GM19240 (cell line): Measurements from ENCODE around the gene CELSR3.

Source experiments
- DNase-seq: peaks from one replicate; pipeline ENCODE4 v3.0.0; 2011; ENCODE audit warnings: low spot score; ENCODE audit not compliant: insufficient read length

Gene CELSR3

GRCh38 chr3:48636149-48636655 lies 26.5 kb downstream of the CELSR3 start:
- DNase-seq, result no peak

DNA sequence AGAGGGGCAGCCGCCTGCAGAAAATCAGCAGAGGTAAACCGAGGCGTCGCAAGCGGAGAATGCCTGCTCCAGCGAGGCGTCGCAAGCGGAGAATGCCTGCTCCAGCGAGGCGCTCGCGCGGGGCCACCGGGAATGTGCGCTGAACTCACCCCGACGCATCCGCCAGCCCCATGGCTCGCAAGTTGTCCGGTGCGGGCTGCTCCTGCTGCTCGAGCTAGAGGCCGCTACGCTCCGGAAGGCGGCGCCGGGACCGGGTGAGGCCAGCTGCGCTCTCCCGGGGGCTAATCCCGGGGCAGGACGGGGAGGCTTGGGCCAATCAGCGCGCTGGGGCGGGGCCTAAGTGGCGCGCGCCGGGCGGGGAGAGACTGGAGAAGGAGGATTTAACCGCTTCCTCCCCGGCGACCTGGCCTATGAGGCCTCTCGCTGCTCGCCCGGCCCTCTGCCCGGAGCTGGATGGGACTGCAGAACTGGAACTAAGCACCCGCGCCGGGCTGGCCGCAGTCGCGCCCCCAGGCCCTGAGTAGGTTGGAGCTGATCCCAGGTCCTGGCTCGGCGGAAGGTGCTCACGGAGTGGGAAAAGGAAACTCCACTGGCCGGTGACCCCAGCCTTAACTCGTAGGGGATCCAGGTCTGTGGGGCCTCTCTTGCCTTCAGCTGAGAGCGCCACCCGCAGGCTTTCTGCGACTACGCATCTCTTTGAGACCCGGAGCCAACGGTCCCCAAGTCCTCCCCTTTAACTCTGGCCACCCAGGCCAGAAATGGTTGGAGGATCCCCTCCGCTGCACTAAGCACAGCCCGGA lies 27.3 kb downstream of the CELSR3 start, which contains the start of gene SLC26A6:
TSS of gene SLC26A6 (minus strand) at position 240 of the 800 bp plus-strand sequence. CDS start at position 172, 68 bp downstream.
- DNase-seq, result peak; percentile 99

GRCh38 chr3:48634661-48635221 lies 27.9 kb downstream of the CELSR3 start:
- DNase-seq, result peak; percentile 79

DNA sequence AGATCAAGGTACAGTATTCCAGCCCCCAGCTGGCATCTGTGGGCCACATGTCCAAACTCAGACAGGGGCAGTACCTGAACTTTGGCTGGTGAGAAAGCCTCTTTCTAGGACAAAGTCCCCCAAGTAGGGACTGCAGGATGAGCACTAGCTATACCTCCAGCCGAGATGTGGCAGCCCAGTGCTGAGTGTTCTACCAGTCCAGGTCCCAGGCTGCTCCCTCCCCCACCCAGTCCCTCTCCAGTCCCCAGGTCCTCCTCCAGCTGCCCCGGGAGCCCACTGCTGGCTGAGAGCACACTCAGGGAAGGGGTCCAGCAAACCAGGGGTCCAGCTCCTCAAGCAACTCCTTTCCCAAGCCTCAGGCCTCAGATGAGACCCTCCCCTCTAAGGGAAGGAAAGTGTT lies 28.9 kb downstream of the CELSR3 start:
- no peak for DNase-seq

GRCh38 chr3:48633256-48633655 lies 29.4 kb downstream of the CELSR3 start:
- no peak for DNase-seq

DNA sequence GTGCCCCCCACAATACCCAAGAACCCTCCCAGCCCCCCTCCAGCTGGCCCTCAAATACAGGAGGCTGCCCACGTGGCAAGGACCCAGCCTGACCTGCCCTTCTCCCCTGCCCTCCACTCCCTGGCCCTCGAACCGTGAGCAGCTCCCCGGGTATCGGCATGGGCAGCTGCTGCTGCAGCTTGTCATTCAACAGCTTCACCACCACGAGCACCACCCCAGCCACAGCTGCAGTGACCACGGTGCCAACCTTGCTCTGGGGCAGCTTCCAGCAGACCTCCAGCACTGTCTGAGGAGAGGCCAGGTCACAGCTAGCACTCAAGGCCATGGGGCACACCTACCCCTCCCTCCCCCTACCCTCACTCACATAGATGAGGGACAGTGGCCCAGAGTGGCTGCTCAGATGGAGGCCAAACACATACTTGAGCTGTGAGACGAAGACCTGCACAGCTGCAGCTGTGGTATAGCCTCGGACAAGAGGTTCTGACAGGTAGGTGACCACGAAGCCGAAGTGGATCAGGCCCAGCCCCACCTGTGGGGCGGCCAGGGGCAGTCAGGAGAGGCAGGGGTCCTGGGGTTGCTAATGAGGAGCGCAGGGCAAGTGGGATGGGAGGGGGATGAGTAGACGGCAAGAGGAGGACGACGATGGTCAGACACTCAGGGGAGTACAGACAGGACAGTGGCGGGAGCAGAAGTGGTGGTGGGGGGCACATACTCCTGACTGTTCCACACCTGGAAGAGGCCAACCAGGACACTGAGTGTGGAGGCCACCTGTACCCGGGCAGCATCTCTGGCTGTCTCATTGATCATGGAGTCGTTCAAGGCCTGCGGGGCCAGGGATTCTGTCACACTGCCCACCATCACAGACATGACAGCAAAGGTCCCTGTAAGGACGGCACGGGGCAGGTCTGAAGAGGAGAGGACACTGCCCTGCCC lies 30.9 kb downstream of the CELSR3 start:
- no peak for DNase-seq

GRCh38 chr3:48630833-48631232 lies 31.9 kb downstream of the CELSR3 start:
- no peak for DNase-seq

GRCh38 chr3:48630407-48630806 lies 32.3 kb downstream of the CELSR3 start:
- no peak for DNase-seq

DNA sequence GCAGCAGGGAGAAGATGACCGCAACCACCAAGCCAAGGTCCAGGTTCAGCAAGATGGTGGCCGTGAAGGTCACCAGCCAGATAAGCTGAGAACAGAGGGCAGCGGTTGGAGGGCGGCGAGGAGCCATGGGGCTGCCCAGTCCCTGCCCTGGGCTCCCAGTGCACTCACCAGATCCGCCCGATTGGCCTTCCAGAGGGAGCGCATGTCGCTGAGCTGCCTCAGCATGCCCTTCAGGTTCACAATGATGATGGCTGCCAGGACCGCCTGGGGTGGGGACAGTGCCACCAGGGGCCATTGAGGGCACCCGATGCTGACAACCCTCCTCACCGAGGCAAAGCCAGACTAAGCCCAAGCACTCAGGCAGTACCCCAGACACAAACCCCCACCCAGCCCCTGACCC lies 32.8 kb downstream of the CELSR3 start:
- no peak for DNase-seq

GRCh38 chr3:48628277-48629017 lies 34.2 kb downstream of the CELSR3 start:
- DNase-seq, result no peak

GRCh38 chr3:48625600-48625999 lies 37.1 kb downstream of the CELSR3 start:
- no peak for DNase-seq

DNA sequence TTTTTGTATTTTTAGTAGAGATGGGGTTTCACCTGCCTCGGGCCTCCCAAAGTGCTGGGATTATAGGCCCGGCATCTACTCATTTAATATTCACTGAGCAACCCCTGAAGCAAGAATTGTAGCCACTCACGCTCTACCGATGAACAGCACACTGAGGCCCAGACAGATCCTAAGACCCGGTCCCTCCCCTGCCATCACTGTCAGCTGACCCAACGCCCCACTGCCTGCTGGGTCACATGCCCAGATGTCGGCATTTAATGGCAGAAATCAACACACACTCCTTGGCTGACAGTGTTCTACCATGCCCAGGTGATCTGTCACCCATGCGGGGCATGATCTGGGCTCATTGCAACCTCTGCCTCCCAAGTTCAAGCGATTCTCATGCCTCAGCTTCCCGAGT lies 37.9 kb downstream of the CELSR3 start:
- DNase-seq, result no peak

- no peak for DNase-seq
Measured at GRCh38 chr3:48623851-48624547, 38.7 kb downstream of the CELSR3 start.

- DNase-seq, result no peak
Measured at GRCh38 chr3:48621461-48621869, 41.2 kb downstream of the CELSR3 start, which contains the start of gene TMEM89. Gene TMEM89, minus strand, starts transcription at chr3:48621769. Its CDS starts 13 bp downstream, at chr3:48621756.

- no peak for DNase-seq
Measured at GRCh38 chr3:48619541-48620524, 42.9 kb downstream of the CELSR3 start.

- DNase-seq, result no peak
Measured at GRCh38 chr3:48617559-48617958, 45.1 kb downstream of the CELSR3 start.

- DNase-seq, result no peak
Measured at GRCh38 chr3:48614044-48614443, 48.6 kb downstream of the CELSR3 start.

DNA sequence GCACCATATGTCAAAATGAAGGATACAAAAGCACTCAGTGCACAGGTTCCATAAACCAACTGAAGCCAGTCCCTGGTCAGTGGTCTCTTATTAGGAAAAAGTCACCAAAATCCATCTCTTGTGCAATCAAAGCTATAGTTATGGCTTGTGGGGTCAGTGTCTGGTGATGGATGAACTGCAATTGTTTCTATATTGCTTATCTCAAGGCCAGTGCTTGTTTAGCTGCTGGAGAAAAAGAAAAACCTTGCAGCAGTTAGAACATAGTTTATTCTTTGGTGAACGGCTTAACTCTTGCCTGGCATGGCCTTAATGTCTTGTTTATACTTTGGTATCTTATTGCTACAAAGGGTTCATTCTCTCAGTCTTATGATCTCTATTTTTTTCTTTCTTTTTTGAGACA lies 50.4 kb downstream of the CELSR3 start:
- DNase-seq, result no peak
